ENCODE data around the gene DBT.
"Not testable (repeated sequence)": the region's sequence is repeated elsewhere in the genome, so short reads cannot be mapped to it uniquely, and the experiment has no call there.

The DBT gene

DNA sequence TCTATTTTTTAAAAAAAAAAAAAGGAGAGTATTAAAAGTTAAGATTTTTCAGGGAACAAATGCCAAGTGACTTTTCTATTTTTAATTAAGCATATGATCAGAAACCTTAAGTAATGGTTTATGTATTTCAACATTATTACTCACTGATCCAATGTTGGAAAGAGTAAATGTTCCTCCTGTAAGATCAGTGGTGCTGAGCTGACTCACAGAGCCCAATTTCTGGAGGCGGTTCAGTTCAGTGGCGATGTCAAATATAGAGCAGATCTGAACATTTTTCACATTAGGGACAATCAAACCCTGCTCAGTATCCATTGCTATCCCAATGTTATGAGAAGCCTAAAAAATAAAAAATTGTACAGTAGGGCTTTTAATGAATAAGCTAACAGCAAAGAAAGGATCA, 43.3 kb downstream of the DBT start:
- H3K4me3 ChIP-seq (ENCODE audit: insufficient read depth, low read depth, low read length, poor library complexity, severe bottlenecking) = no peak overlapping the region
- H3K4me1 ChIP-seq (ENCODE audit: control insufficient read depth, insufficient read depth, low read length, poor library complexity, severe bottlenecking) = no peaks in the 10 kb centered on the region
- H3K27me3 ChIP-seq (replicated peaks; ENCODE audit: control insufficient read depth, insufficient read depth, low read length, poor library complexity, severe bottlenecking) = no peaks in the 10 kb centered on the region
- H3K9me3 ChIP-seq (ENCODE audit: control insufficient read depth, low read length) = no peaks in the 10 kb centered on the region
- no peak for DNase-seq
- H3K36me3 ChIP-seq (ENCODE audit: control insufficient read depth, insufficient read depth, low read length) = peaks cover 15% of the 10 kb centered on the region
- H3K27ac ChIP-seq (ENCODE audit: insufficient read depth, low read length, poor library complexity, severe bottlenecking) = no peak overlapping the region

- DNase-seq; H3K9me3 ChIP-seq (ENCODE audit: control insufficient read depth, low read length); H3K4me3 ChIP-seq (ENCODE audit: insufficient read depth, low read depth, low read length, poor library complexity, severe bottlenecking); H3K27ac ChIP-seq (ENCODE audit: insufficient read depth, low read length, poor library complexity, severe bottlenecking); H3K27me3 ChIP-seq (replicated peaks; ENCODE audit: control insufficient read depth, insufficient read depth, low read length, poor library complexity, severe bottlenecking); H3K36me3 ChIP-seq (ENCODE audit: control insufficient read depth, insufficient read depth, low read length); H3K4me1 ChIP-seq (ENCODE audit: control insufficient read depth, insufficient read depth, low read length, poor library complexity, severe bottlenecking): not testable (repeated sequence)
Observed at GRCh38 chr1:100205593-100205992, 44.0 kb downstream of the DBT start.

DNA sequence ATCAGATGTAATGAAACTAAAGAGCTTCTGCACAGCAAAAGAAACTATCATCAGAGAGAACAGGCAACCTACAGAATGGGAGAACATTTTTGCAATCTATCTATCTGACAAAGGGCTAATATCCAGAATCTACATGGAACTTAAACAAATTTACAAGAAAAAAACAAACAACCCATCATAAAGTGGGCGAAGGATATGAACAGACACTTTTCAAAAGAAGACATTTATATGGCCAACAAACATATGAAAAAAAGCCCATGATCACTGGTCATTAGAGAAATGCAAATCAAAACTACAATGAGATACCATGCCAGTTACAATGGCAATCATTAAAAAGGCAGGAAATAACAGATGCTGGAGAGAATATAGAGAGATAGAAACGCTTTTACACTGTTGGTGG, 44.5 kb downstream of the DBT start:
- H3K36me3 ChIP-seq (ENCODE audit: control insufficient read depth, insufficient read depth, low read length); DNase-seq: not testable (repeated sequence)

DNA sequence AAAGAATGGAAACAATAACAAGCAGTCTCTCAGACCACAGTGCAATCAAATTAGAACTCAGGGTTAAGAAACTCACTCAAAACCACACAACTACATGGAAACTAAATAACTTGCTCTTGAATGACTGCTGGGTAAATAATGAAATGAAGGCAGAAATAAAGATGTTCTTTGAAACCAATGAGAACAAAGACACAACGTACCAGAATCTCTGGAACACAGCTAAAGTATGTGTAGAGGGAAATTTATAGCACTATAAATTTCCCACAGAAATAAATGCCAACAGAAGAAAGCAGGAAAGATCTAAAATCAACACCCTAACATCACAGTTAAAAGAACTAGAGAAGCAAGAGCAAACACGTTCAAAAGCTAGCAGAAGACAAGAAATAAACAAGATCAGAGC, 46.9 kb downstream of the DBT start:
- H3K4me3 ChIP-seq (ENCODE audit: insufficient read depth, low read depth, low read length, poor library complexity, severe bottlenecking); H3K9me3 ChIP-seq (ENCODE audit: control insufficient read depth, low read length); H3K27ac ChIP-seq (ENCODE audit: insufficient read depth, low read length, poor library complexity, severe bottlenecking); DNase-seq; H3K4me1 ChIP-seq (ENCODE audit: control insufficient read depth, insufficient read depth, low read length, poor library complexity, severe bottlenecking); H3K27me3 ChIP-seq (replicated peaks; ENCODE audit: control insufficient read depth, insufficient read depth, low read length, poor library complexity, severe bottlenecking): not testable (repeated sequence)
- H3K36me3 ChIP-seq (ENCODE audit: control insufficient read depth, insufficient read depth, low read length) = peaks cover 22% of the 10 kb centered on the region

More for the DNA sequence above, 44.5 kb downstream of the DBT start:
- not testable (repeated sequence) for H3K27ac ChIP-seq (ENCODE audit: insufficient read depth, low read length, poor library complexity, severe bottlenecking); H3K9me3 ChIP-seq (ENCODE audit: control insufficient read depth, low read length); H3K4me3 ChIP-seq (ENCODE audit: insufficient read depth, low read depth, low read length, poor library complexity, severe bottlenecking); H3K27me3 ChIP-seq (replicated peaks; ENCODE audit: control insufficient read depth, insufficient read depth, low read length, poor library complexity, severe bottlenecking); H3K4me1 ChIP-seq (ENCODE audit: control insufficient read depth, insufficient read depth, low read length, poor library complexity, severe bottlenecking)

DNA sequence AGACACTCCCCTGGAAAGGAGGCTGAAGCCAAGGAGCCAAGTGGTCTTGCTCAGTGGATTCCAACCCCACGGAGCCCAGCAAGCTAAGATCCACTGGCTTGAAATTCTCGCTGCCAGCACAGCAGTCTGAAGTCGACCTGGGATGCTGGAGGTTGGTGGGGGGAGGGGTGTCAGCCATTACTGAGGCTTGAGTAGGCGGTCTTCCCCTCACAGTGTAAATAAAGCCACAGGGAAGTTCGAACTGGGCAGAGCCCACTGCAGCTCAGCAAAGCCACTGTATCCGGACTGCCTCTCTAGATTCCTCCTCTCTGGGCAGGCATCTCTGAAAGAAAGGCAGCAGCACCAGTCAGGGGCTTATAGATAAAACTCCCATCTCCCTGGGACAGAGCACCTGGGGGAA, 49.6 kb downstream of the DBT start:
- not testable (repeated sequence) for H3K4me1 ChIP-seq (ENCODE audit: control insufficient read depth, insufficient read depth, low read length, poor library complexity, severe bottlenecking); H3K27me3 ChIP-seq (replicated peaks; ENCODE audit: control insufficient read depth, insufficient read depth, low read length, poor library complexity, severe bottlenecking); H3K4me3 ChIP-seq (ENCODE audit: insufficient read depth, low read depth, low read length, poor library complexity, severe bottlenecking); H3K9me3 ChIP-seq (ENCODE audit: control insufficient read depth, low read length); DNase-seq; H3K27ac ChIP-seq (ENCODE audit: insufficient read depth, low read length, poor library complexity, severe bottlenecking)
- H3K36me3 ChIP-seq (ENCODE audit: control insufficient read depth, insufficient read depth, low read length) = peaks cover 18% of the 10 kb centered on the region

DNA sequence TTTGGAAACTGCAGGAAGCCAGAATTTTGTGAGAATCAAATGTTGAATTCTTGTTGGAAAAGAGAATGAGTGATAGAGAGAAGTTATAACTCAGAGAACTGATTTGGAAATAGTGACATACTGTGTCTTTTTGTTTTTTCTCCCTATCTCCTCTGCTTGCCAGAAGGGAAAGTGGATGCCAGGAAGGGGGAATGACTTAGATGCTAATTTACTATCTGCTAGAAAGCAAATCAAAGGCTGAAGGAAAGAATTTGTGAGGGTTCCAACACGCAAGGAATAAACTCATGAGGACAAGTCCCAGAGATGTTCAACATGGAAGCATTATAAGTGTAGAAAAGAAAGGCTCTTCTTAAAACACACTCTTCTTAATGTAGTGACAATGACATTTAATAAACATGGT, 51.0 kb downstream of the DBT start:
- no peak for DNase-seq
- Histone ChIP-seq H3K36me3 (ENCODE audit: control insufficient read depth, insufficient read depth, low read length) (peaks cover 20% of the 10 kb centered on the region), H3K9me3 (ENCODE audit: control insufficient read depth, low read length) (no peaks in the 10 kb centered on the region), H3K4me1 (ENCODE audit: control insufficient read depth, insufficient read depth, low read length, poor library complexity, severe bottlenecking) (no peaks in the 10 kb centered on the region), H3K27me3 (replicated peaks; ENCODE audit: control insufficient read depth, insufficient read depth, low read length, poor library complexity, severe bottlenecking) (no peaks in the 10 kb centered on the region), H3K27ac (ENCODE audit: insufficient read depth, low read length, poor library complexity, severe bottlenecking) (no peak overlapping the region), H3K4me3 (ENCODE audit: insufficient read depth, low read depth, low read length, poor library complexity, severe bottlenecking) (no peak overlapping the region)

DNA sequence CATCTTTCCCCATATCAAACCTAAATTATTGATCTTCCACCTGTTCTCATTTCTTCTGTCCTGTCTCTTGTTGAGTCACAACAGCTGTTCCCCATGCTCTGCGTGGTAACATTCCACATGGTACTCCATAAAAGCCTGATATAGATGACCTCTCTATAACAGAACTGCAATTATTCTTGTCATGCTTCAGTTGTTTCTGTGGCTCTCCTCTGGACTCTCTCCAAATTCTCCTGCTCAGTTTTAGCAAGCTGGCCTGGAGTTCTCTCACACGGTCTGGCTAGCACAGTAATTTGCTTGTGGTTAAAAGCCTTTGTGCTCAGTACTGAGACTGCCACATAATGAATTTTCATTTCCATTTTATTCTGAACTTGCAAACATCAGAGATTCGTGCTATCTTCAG, 61.0 kb downstream of the DBT start:
- no peaks in the 10 kb centered on the region for H3K36me3 ChIP-seq (ENCODE audit: control insufficient read depth, insufficient read depth, low read length)
- H3K27ac ChIP-seq (ENCODE audit: insufficient read depth, low read length, poor library complexity, severe bottlenecking) = no peak overlapping the region
- no peak for DNase-seq

GRCh38 chr1:100187912-100188311, 61.7 kb downstream of the DBT start:
- no peak overlapping the region for H3K4me3 ChIP-seq (ENCODE audit: insufficient read depth, low read depth, low read length, poor library complexity, severe bottlenecking)
- H3K4me1 ChIP-seq (ENCODE audit: control insufficient read depth, insufficient read depth, low read length, poor library complexity, severe bottlenecking) = no peaks in the 10 kb centered on the region
- H3K27ac ChIP-seq (ENCODE audit: insufficient read depth, low read length, poor library complexity, severe bottlenecking) = no peak overlapping the region
- H3K36me3 ChIP-seq (ENCODE audit: control insufficient read depth, insufficient read depth, low read length) = no peaks in the 10 kb centered on the region
- no peak for DNase-seq
- no peaks in the 10 kb centered on the region for H3K27me3 ChIP-seq (replicated peaks; ENCODE audit: control insufficient read depth, insufficient read depth, low read length, poor library complexity, severe bottlenecking)
- no peaks in the 10 kb centered on the region for H3K9me3 ChIP-seq (ENCODE audit: control insufficient read depth, low read length)

More for the DNA sequence above, 61.0 kb downstream of the DBT start:
- Histone ChIP-seq H3K4me1 (ENCODE audit: control insufficient read depth, insufficient read depth, low read length, poor library complexity, severe bottlenecking) (no peaks in the 10 kb centered on the region), H3K27me3 (replicated peaks; ENCODE audit: control insufficient read depth, insufficient read depth, low read length, poor library complexity, severe bottlenecking) (no peaks in the 10 kb centered on the region), H3K4me3 (ENCODE audit: insufficient read depth, low read depth, low read length, poor library complexity, severe bottlenecking) (no peak overlapping the region), H3K9me3 (ENCODE audit: control insufficient read depth, low read length) (no peaks in the 10 kb centered on the region)

GRCh38 chr1:100184536-100184935, 65.1 kb downstream of the DBT start:
- DNase-seq = no peak

DNA sequence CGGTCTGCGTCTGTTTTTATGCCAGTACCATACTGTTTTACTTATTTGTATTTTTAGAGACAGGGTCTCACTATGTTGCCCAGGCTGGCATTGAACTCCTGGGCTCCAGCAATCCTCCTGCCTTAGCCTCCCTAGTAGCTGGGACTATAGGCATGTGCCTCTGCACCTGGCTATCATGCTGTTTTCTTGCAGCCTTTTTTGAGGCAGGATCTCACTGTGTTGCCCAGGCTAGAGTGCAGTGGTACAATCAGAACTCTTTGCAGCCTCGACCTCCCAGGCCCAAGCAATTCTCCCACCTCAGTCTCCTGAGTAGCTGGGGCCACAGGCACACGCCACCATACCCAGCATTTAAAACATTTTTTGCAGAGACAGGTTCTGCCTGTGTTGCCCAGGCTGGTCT, 66.3 kb downstream of the DBT start:
- Histone ChIP-seq H3K4me1 (ENCODE audit: control insufficient read depth, insufficient read depth, low read length, poor library complexity, severe bottlenecking) (no peaks in the 10 kb centered on the region), H3K27ac (ENCODE audit: insufficient read depth, low read length, poor library complexity, severe bottlenecking) (no peak overlapping the region), H3K4me3 (ENCODE audit: insufficient read depth, low read depth, low read length, poor library complexity, severe bottlenecking) (no peak overlapping the region), H3K36me3 (ENCODE audit: control insufficient read depth, insufficient read depth, low read length) (no peaks in the 10 kb centered on the region), H3K9me3 (ENCODE audit: control insufficient read depth, low read length) (no peaks in the 10 kb centered on the region), H3K27me3 (replicated peaks; ENCODE audit: control insufficient read depth, insufficient read depth, low read length, poor library complexity, severe bottlenecking) (no peaks in the 10 kb centered on the region)
- no peak for DNase-seq

More at GRCh38 chr1:100184536-100184935, 65.1 kb downstream of the DBT start:
- no peaks in the 10 kb centered on the region for H3K4me1 ChIP-seq (ENCODE audit: control insufficient read depth, insufficient read depth, low read length, poor library complexity, severe bottlenecking)
- no peaks in the 10 kb centered on the region for H3K36me3 ChIP-seq (ENCODE audit: control insufficient read depth, insufficient read depth, low read length)
- H3K27ac ChIP-seq (ENCODE audit: insufficient read depth, low read length, poor library complexity, severe bottlenecking) = no peak overlapping the region
- no peaks in the 10 kb centered on the region for H3K27me3 ChIP-seq (replicated peaks; ENCODE audit: control insufficient read depth, insufficient read depth, low read length, poor library complexity, severe bottlenecking)
- no peak overlapping the region for H3K4me3 ChIP-seq (ENCODE audit: insufficient read depth, low read depth, low read length, poor library complexity, severe bottlenecking)
- no peaks in the 10 kb centered on the region for H3K9me3 ChIP-seq (ENCODE audit: control insufficient read depth, low read length)

DNA sequence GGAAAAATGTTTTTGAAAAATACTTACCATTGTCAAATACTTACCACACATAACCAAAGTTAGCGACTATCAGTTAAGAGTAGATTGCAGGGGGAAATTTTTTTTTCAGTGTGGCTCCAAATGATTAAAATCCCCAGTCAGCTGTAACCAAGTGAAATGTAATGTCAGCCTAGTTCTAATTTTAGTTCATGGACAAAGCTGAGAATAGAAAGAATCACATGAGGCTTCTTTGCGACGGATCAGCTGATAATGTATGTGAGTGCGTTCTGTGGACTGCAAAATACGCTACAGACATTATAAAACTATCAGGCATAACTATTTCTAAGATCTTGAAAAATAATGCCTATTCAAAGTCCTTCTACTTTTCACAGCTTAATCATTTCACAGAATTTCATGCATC, 71.5 kb downstream of the DBT start, which contains the start of gene LRRC39:
TSS of gene LRRC39 (minus strand) at position 166 of the 400 bp plus-strand sequence. CDS start 9,740 bp downstream, outside the sequence.
- H3K9me3 ChIP-seq (ENCODE audit: control insufficient read depth, low read length) = no peaks in the 10 kb centered on the region
- no peaks in the 10 kb centered on the region for H3K27me3 ChIP-seq (replicated peaks; ENCODE audit: control insufficient read depth, insufficient read depth, low read length, poor library complexity, severe bottlenecking)
- H3K4me1 ChIP-seq (ENCODE audit: control insufficient read depth, insufficient read depth, low read length, poor library complexity, severe bottlenecking) = no peaks in the 10 kb centered on the region
- no peaks in the 10 kb centered on the region for H3K36me3 ChIP-seq (ENCODE audit: control insufficient read depth, insufficient read depth, low read length)
- no peak within 1 kb of the TSS for H3K27ac ChIP-seq (ENCODE audit: insufficient read depth, low read length, poor library complexity, severe bottlenecking)
- DNase-seq = no peak
- no peak within 1 kb of the TSS for H3K4me3 ChIP-seq (ENCODE audit: insufficient read depth, low read depth, low read length, poor library complexity, severe bottlenecking)
